ENCODE data around the gene APOM.

Gene APOM

GRCh38 chr6:31658983-31659648 is 3.4 kb downstream of the APOM start:
- no peak for FAIRE-seq

GRCh38 chr6:31659649-31660380 is 4.1 kb downstream of the APOM start:
- FAIRE-seq = no peak

- no peak for FAIRE-seq
These were observed 4.9 kb downstream of the APOM start, which contains the start of gene C6orf47 for GRCh38 chr6:31660381-31661261. Gene C6orf47 (minus strand): TSS chr6:31660778. CDS start chr6:31659947, 831 bp downstream.

- FAIRE-seq = no peak
These were observed 5.8 kb downstream of the APOM start for GRCh38 chr6:31661262-31662123.

GRCh38 chr6:31662124-31662723 is 6.5 kb downstream of the APOM start:
- FAIRE-seq = no peak

GRCh38 chr6:31663126-31663960 is 7.6 kb downstream of the APOM start:
- FAIRE-seq = no peak

GRCh38 chr6:31663961-31664789 is 8.5 kb downstream of the APOM start:
- FAIRE-seq = no peak

GRCh38 chr6:31664790-31665500 is 9.3 kb downstream of the APOM start, which contains the start of gene GPANK1:
Gene GPANK1 (minus strand): TSS chr6:31664997. CDS start chr6:31664478, 519 bp downstream.
- no peak for FAIRE-seq

GRCh38 chr6:31665501-31666336 is 10.0 kb downstream of the APOM start, which contains the start of gene CSNK2B:
Gene CSNK2B (plus strand): TSS chr6:31666080. CDS start chr6:31666832, 752 bp downstream.
- FAIRE-seq = no peak

- FAIRE-seq = no peak
These were observed 10.8 kb downstream of the APOM start for GRCh38 chr6:31666337-31666965.

- no peak for FAIRE-seq
These were observed 14.0 kb downstream of the APOM start, which contains the start of gene LY6G5B for GRCh38 chr6:31669676-31670075. Gene LY6G5B (plus strand): TSS chr6:31669976. CDS start chr6:31670951, 975 bp downstream.

GRCh38 chr6:31676322-31676903 is 20.7 kb downstream of the APOM start:
- no peak for FAIRE-seq

- FAIRE-seq = no peak
These were observed 21.2 kb downstream of the APOM start for GRCh38 chr6:31676904-31677303.

GRCh38 chr6:31677955-31678354 is 22.3 kb downstream of the APOM start:
- no peak for FAIRE-seq

- no peak for FAIRE-seq
These were observed 24.8 kb downstream of the APOM start, which contains the start of gene LY6G5C for GRCh38 chr6:31680226-31681134. Gene LY6G5C (minus strand): TSS chr6:31681067. CDS start chr6:31680373, 694 bp downstream.

Data from colon (tissue), 2 donors.